EH (cell line): Measurements from ENCODE around the gene COG2.
A peak's percentile ranks its signal among the peaks of the same experiment; 100 is the strongest.
"Not testable (repeated sequence)": the region's sequence is repeated elsewhere in the genome, so short reads cannot be mapped to it uniquely, and the experiment has no call there.

ENCODE experiments used
- DNase-seq: peaks from one replicate; pipeline ENCODE4 v3.0.0-alpha.2; 2015; ENCODE audit warnings: low read depth

The COG2 gene

DNA sequence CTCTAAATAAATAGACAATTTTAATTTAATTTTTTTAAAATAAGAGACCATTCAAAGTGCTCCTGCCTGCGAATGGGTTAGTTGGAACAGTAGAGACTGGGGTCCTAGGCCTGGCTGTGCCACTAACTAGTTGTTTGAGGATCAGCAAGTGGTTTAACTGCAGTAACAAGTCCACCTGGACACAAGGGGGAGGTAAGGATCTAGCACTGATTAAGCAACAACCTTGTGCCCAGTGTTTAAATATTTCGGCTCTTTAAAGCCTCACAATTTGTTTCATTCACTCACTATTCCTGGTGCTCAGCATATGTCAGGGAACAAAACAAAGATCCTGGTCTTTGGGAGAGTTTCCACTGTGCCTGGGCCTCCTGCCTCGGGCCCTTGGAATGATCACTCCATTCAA, 73.2 kb downstream of the COG2 start:
- DNase-seq: no peak

DNA sequence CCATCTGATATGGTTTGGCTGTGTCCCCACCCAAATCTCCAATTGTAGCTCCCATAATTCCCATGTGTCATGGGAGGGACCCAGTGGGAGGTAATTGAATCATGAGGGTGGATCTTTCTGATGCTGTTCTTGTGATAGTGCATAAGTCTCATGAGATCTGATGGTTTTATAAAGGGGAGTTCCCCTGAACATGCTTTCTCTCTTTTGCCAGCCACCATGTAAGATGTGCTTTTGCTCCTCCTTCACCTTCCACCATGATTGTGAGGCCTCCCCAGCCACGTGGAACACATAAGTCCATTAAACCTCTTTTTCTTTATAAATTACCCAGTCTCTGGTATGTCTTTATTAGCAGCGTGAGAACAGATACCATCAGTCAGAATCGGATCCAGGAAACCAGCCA, 74.2 kb downstream of the COG2 start:
- DNase-seq: not testable (repeated sequence)

DNA sequence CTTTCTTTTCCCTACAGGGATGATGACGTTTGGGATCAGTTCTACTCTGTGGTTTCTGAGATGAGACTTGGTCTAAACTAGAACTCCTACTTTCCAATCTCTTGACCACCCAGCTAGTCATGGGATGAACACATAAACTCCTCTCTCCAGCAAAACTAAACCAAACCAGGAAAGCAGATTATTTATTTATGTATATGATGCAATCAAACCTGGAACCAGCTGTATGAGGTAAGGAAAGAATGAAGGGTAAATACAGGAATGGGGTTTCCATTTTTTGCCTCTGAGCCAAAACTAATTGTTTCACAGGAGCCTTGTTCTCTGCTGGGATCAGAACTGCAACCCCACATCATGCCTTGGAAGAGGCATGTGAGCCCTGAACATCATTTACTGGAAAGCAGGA, 75.0 kb downstream of the COG2 start:
- DNase-seq: peak; percentile 25

DNA sequence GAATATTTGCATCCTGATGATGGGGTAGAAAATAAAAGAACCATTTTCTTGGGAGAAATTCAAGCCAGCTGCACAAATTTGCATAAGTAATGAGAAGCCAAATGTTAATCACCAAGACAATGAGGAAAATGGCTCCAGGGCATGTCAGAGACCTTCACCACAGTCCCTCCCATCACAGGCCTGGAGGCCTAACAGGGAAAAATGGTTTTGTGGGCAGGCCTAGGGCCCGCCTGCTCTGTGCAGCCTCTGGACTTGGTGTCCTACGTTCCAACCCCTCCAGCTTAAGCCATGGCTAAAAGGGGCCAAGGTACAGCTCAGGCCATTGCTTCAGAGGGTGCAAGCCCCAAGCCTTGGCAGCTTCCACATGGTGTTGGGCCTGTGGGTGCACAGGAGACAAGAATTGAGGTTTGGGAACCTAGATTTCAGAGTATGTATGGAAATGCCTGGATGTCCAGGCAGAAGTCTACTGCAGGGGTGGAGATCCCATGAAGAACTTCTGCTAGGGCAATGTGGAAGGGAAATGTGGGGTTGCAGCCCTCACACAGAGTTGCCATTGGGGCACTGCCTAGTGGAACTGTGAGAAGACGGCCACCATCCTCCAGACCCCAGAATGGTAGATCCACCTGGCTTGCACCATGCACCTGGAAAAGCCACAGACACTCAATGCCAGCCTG, 79.7 kb downstream of the COG2 start:
- DNase-seq: not testable (repeated sequence)

DNA sequence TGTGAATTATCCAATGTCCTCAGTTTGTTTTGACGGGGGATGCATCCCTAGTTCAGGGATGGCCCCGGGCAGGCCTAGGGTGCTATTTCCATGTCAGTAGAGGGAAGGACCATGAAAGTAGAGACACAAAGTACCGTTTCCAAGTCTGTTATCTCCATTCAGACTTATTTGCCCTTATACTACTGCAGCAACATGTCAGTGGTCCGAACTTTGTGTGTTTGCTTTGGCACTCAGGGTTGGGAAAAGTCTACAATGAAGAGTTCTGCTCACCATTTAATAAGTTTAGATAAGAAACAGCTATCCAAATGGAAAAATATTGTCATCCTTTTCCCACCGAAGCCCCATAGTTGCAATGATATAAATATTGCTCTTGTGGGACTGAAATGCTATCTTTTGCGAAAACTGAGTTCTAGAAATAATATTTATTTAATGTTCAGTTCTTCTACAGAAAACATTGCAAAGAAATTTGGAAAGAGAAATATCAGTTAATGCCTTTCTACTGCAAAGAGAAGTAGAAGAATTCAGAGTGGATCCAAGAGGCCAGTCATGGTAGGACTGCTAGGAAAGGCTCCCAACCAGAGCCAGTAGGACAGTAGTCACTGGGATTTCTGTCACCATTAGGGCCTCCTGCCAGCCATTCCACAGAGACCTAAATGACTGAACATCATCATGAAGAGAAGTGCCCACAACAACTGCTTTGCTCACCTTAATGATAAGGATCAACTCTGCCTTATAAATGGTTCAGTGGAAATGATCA, 83.2 kb downstream of the COG2 start:
- no peak for DNase-seq

GRCh38 chr1:230728710-230729392, 86.6 kb downstream of the COG2 start:
- DNase-seq: no peak

DNA sequence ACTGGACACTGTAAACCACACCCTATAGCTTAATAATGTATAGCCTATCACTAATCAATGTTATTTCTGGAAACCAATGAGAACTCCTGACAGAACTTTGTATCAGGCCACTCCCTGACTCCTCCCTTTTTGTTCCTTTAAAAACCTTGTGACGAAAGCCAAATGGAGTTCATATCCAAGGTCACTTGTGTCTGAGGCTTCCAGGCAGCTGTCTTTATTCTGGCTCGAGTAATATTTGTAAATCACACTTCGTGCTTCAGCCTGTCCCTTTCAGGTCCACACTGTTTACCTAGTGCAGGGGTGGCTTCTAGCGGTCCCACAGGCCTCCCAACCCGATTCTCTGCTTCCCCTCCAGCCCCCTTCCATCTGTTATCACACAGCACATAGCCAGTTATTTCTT, 88.7 kb downstream of the COG2 start:
- DNase-seq: no peak

DNA sequence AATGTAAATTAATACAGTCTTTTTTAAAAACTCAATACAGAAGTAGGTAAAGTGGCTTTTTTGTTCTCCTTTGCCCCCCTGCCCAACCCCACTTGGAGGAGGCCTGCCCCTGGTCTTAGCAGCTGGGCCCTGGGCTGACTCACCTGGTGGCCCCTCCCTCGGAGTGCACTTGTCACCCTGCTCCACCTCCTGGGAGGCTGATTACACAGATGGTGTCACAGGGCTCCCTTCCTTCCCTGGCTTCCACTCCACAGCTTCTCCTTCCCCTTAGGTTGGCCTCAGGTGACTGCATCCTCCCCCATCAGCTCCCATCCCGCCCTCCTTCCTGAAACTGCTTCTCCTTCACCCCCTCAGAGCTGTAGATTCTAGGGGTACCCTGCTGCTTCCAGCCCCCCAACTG, 93.2 kb downstream of the COG2 start:
- DNase-seq: no peak

DNA sequence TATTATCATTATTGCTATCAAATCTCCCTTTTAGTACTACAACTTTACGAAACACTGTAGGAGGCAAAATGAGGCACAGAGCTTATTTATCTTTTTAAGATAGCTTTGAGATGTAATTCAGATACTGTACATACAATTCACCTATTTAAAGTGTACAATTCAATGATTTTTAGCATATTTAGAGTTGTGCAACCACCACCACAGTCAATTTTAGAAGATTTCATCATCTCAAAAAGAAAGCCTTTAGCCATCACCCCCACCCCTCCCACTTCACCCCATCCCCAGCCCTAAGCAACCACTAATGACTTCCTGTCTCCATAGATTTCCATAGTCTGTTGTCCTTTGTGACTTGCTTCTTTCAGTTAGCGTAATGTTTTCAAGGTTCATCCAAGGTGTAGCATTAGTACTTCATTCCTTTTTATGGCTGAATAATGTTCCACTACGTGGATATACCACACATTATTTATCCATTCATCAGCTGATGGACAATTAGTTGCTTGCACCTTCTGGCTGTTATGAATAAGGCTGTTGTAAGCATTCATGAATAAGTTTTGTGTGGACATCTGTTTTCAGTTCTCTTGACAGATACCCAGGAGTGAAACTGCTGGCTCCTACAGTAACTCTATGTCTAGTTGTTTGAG, 95.5 kb downstream of the COG2 start:
- DNase-seq: no peak

- no peak for DNase-seq
These were observed 97.4 kb downstream of the COG2 start for GRCh38 chr1:230739564-230740290.
